SK-N-MC (cell line): ENCODE measurements around the gene ADAMTS12.
"Not testable (repeated sequence)": the region's sequence is repeated elsewhere in the genome, so short reads cannot be mapped to it uniquely, and the experiment has no call there.

ENCODE experiments used
- DNase-seq: peaks from one replicate; pipeline ENCODE4 v3.0.0-alpha.2; 2011; ENCODE audit warnings: low read depth, low spot score
- H3K27ac ChIP-seq: fragments of 200-600 bp; sonication (generic); 2 replicates; pipeline ENCODE4 v1.5.1; 2016; ENCODE audit warnings: mixed run types
- H3K36me3 ChIP-seq: fragments of 200-600 bp; sonication (generic); 2 replicates; pipeline ENCODE4 v1.6.1; 2017; ENCODE audit warnings: antibody characterized with exemption, low read length, mixed read lengths; ENCODE audit not compliant: insufficient read depth
- H3K4me3 ChIP-seq: fragments of 200-600 bp; sonication (generic); 2 replicates; pipeline ENCODE4 v1.5.1; 2016
- H3K9ac ChIP-seq: fragments of 200-600 bp; sonication (generic); 2 replicates; pipeline ENCODE4 v1.8.0; 2017; ENCODE audit warnings: mixed run types, mixed read lengths; ENCODE audit not compliant: insufficient read length
- H3K9me3 ChIP-seq: fragments of 200-600 bp; sonication (generic); 2 replicates; pipeline ENCODE4 v1.6.1; 2017; ENCODE audit warnings: low read depth, mild to moderate bottlenecking, antibody characterized with exemption, low read length, moderate library complexity, mixed read lengths
- EZH2 ChIP-seq: fragments of 200-600 bp; sonication (generic); IDR thresholded peaks from one replicate; pipeline ENCODE4 v1.6.1; 2017; ENCODE audit warnings: antibody characterized with exemption
- FOXP2 ChIP-seq: optimal IDR thresholded peaks from 2 replicates; pipeline ENCODE3; 2011; ENCODE audit warnings: mild to moderate bottlenecking, moderate library complexity; ENCODE audit not compliant: insufficient read depth; ENCODE audit errors: extremely low read length, control extremely low read depth
- POLR2AphosphoS5 ChIP-seq: IDR thresholded peaks from 2 replicates; pipeline ENCODE4 v1.6.1; 2012; ENCODE audit warnings: mild to moderate bottlenecking, low read depth, low read length, borderline replicate concordance

ADAMTS12 gene

DNA sequence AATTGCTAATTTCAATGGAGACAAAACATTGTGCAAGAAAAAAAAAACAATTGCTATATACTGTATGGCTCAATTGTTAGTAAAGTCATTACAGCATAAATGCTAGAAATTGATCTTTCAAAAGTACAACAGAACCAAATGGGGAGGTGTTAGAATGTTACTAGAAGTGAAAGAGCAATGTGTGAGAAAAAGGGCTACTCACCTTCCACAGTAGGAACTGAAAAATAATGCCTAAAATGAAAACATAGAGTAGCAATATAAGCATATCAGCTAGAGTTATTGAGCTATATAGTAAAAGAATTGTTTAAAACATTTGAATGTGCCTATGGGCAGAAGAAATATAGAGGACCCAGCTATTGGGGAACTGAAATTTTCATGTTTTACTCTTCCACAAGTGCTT, 33.5 kb upstream of the ADAMTS12 start:
- H3K4me3 ChIP-seq: no peak overlapping the region
- H3K9me3 ChIP-seq: no peaks in the 10 kb centered on the region
- no peak for DNase-seq
- no peak overlapping the region for H3K9ac ChIP-seq
- H3K27ac ChIP-seq: no peak overlapping the region
- no peak for TF ChIP-seq FOXP2
- TF ChIP-seq POLR2AphosphoS5: no peak
- no peak for TF ChIP-seq EZH2
- H3K36me3 ChIP-seq: no peaks in the 10 kb centered on the region

DNA sequence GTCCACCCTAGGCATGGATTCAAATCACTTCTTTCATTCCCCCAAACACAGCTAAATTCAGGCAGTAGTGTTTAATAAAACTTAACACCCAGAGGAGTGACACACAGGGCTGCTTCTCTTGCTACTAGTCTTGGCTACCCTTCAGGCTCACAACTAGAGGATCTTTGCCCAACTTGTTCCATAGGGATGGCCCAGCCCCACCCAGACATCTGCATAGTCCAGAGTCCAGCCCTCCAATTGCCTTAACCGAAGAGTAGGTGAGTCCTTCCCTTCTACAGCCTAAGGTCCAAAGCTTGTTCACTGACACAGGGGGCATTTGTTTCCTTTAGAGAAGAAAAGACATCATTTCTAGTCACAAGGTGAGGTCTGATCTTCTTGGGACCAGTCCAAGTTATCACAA, 29.2 kb upstream of the ADAMTS12 start:
- Histone ChIP-seq H3K9ac (no peak overlapping the region), H3K27ac (no peak overlapping the region), H3K36me3 (no peaks in the 10 kb centered on the region), H3K4me3 (no peak overlapping the region), H3K9me3 (no peaks in the 10 kb centered on the region)
- TF ChIP-seq FOXP2 (no peak), EZH2 (no peak), POLR2AphosphoS5 (no peak)
- DNase-seq: no peak

DNA sequence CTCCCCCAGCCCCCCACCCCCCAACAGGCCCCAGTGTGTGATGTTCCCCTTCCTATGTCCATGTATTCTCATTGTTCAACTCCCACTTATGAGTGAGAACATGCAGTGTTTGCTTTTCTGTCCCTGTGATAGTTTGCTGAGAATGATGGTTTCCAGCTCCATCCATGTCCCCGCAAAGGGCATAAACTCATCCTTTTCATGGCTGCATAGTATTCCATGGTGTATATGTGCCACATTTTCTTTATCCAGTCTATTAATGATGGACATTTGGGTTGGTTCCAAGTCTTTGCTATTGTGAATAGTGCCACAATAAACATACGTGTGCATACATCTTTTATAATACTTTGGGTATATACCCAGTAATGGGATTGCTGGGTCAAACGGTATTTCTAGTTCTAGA, 23.1 kb upstream of the ADAMTS12 start:
- not testable (repeated sequence) for H3K9ac ChIP-seq, H3K36me3 ChIP-seq, H3K27ac ChIP-seq, H3K9me3 ChIP-seq, DNase-seq, H3K4me3 ChIP-seq

DNA sequence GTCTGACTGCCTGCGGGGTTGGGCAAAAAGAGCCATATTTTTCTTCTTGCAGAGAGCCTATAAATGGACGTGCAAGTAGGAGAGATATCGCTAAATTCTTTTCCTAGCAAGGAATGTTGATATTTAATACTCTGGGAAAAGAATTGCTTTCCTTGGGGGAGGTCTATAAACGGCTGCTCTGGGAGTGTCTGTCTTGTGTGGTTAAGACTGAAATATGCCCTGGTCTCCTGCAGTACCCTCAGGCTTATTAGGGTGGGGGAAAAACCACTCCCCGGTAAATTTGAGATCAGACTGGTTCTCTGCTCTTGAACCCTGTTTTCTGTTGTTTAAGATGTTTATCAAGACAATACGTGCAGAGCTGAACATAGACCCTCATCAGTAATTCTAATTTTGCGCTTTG, 14.5 kb upstream of the ADAMTS12 start:
- not testable (repeated sequence) for H3K9ac ChIP-seq, H3K9me3 ChIP-seq, H3K27ac ChIP-seq, H3K4me3 ChIP-seq, DNase-seq, H3K36me3 ChIP-seq

DNA sequence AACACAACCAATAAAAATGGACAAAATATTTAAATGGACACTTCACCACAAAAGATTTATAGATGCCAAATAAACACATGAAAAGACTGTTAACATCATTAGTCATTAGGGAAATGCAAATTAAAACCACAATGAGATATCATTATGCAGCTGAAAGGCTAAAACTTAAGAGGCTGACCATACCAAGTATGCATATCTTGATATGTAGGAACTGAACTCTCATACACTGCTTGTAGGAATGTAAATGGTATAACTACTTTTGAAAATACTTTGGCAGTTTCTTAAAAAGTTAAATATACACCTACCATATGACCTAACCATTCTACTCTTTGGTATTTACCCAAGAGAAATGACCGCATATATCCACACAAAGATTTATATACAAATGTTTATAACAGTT, 13.6 kb upstream of the ADAMTS12 start:
- no peak overlapping the region for H3K4me3 ChIP-seq
- no peak overlapping the region for H3K9ac ChIP-seq
- H3K36me3 ChIP-seq: no peaks in the 10 kb centered on the region
- no peak overlapping the region for H3K27ac ChIP-seq
- TF ChIP-seq FOXP2 (no peak), POLR2AphosphoS5 (no peak), EZH2 (no peak)
- DNase-seq: no peak
- H3K9me3 ChIP-seq: no peaks in the 10 kb centered on the region

DNA sequence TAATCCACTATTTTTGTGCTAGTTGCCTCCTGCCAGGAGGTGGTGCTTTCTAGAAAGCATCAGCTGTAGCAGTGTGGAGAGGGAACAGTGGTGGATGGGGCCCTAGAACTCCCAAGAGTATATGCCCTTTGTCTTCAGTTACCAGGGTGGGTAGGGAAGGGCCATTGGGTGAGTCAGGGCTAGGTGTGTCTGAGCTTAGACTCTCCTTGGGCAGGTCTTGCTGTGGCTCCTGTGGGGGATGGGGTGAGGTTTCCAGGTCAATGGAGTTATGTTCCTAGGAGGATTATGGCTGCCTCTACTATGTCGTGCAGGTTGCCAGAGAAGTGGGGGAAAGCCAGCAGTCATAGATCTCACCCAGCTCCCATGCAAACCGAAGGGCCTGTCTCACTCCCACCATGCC, 11.3 kb upstream of the ADAMTS12 start:
- DNase-seq: no peak
- Histone ChIP-seq H3K9ac (no peak overlapping the region), H3K27ac (no peak overlapping the region), H3K4me3 (no peak overlapping the region), H3K9me3 (no peaks in the 10 kb centered on the region), H3K36me3 (no peaks in the 10 kb centered on the region)
- TF ChIP-seq POLR2AphosphoS5 (no peak), EZH2 (no peak), FOXP2 (no peak)

DNA sequence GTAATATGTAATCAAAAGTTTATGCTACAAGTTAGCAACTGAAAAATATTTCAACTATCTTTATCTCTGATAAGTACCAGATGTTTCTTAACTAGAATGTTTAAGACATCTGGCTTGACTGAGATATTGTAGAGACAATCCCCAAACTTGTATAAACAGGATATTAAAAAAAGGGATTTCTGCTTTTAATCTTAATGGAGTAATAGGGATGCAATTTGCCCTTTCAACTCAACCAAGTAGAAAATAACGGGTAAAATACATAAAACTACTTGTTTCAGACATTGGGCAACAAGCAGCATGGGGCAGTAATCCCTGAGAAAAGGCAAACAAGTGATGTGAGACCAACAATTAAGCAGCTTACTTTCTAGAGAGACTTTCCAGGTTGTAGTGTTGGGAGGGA, 9.4 kb upstream of the ADAMTS12 start:
- no peak for TF ChIP-seq FOXP2
- no peak for TF ChIP-seq POLR2AphosphoS5
- no peak for TF ChIP-seq EZH2
- Histone ChIP-seq H3K9ac (no peak overlapping the region), H3K4me3 (no peak overlapping the region), H3K9me3 (no peaks in the 10 kb centered on the region), H3K27ac (no peak overlapping the region), H3K36me3 (no peaks in the 10 kb centered on the region)
- no peak for DNase-seq

DNA sequence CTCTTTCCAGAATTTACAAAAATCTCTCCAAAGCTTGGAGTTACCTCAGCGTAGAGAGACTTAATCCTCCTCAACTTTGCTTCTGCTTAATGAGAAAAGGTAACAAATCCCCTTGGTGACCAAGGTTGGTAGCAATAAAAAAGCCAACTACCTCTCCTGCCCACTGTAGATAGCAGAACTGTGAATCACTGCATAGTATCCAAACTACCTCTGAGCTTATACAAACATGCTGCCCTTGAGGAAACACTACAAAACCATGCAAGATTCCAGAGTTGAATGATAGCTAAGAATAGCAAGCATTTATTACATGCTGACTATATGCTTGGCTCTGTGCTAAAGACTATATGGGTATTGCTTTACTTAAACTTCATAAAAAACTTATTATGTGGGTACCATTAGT, 2.8 kb upstream of the ADAMTS12 start:
- no peak overlapping the region for H3K27ac ChIP-seq
- no peak for DNase-seq
- H3K4me3 ChIP-seq: no peak overlapping the region
- H3K9me3 ChIP-seq: no peaks in the 10 kb centered on the region
- H3K9ac ChIP-seq: no peak overlapping the region
- no peaks in the 10 kb centered on the region for H3K36me3 ChIP-seq
- no peak for TF ChIP-seq POLR2AphosphoS5
- TF ChIP-seq FOXP2: no peak
- TF ChIP-seq EZH2: no peak

DNA sequence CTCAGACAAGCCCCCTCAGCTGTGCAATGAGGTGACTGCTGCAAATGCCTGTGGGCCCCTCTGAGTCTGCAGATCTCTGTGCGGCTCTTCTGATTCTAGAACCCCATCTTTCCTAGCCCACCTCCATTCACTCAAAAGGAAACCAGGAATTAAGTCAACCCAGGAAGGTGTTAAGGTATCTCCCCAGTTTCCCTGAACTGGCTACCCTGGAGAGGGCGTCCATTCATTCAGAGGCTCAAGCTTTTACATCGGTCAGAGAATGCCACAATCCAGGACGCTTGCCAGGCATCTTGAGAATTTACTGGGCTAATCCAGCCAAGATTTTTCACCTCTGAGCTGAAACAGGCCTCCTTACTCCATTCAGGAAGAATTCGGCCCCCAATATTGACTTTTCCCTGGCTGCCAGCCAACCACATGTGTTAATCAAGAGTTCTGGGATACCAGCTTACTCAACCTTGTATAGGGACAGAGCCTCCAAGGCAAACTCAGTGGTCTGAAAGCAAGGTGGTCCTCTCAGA, 889 bp upstream of the ADAMTS12 start:
- no peak overlapping the region for H3K9ac ChIP-seq
- H3K4me3 ChIP-seq: no peak overlapping the region
- no peak for DNase-seq

More for the DNA sequence above, 889 bp upstream of the ADAMTS12 start:
- TF ChIP-seq FOXP2: no peak
- Histone ChIP-seq H3K36me3 (no peaks in the 10 kb centered on the region), H3K9me3 (no peaks in the 10 kb centered on the region), H3K27ac (no peak overlapping the region)
